Measurements from ENCODE around the gene ELK1. TPM values are rescaled to one million over a fixed set of nuclear protein-coding genes. Genes with fewer than 3 reads are reported as not detected.
"Not testable (repeated sequence)": the region's sequence is repeated elsewhere in the genome, so short reads cannot be mapped to it uniquely, and the experiment has no call there.

ELK1 gene
- total RNA-seq, 1 experiment from 2014 or later: 31.2 TPM

GRCh38 chrX:47611926-47612325 is 38.4 kb downstream of the ELK1 start:
- DNase-seq (ENCODE audit: low spot score): no peak

GRCh38 chrX:47611489-47611888 is 38.9 kb downstream of the ELK1 start:
- DNase-seq (ENCODE audit: low spot score): no peak

- no peak for DNase-seq (ENCODE audit: low spot score)
Measured at GRCh38 chrX:47610511-47610910, 39.9 kb downstream of the ELK1 start.

GRCh38 chrX:47608130-47608810 is 42.1 kb downstream of the ELK1 start:
- DNase-seq (ENCODE audit: low spot score): no peak

GRCh38 chrX:47607091-47607490 is 43.3 kb downstream of the ELK1 start:
- no peak for DNase-seq (ENCODE audit: low spot score)

- no peak for DNase-seq (ENCODE audit: low spot score)
Measured at GRCh38 chrX:47605024-47605423, 45.3 kb downstream of the ELK1 start.

- not testable (repeated sequence) for DNase-seq (ENCODE audit: low spot score)
Measured at GRCh38 chrX:47603125-47603524, 47.2 kb downstream of the ELK1 start.

- DNase-seq (ENCODE audit: low spot score): no peak
Measured at GRCh38 chrX:47597222-47597621, 53.1 kb downstream of the ELK1 start.

- no peak for DNase-seq (ENCODE audit: low spot score)
Measured at GRCh38 chrX:47596256-47596655, 54.1 kb downstream of the ELK1 start.

GRCh38 chrX:47595716-47596251 is 54.6 kb downstream of the ELK1 start:
- no peak for DNase-seq (ENCODE audit: low spot score)

GRCh38 chrX:47593522-47593921 is 56.8 kb downstream of the ELK1 start:
- no peak for DNase-seq (ENCODE audit: low spot score)

- no peak for DNase-seq (ENCODE audit: low spot score)
Measured at GRCh38 chrX:47590984-47591383, 59.4 kb downstream of the ELK1 start.

GRCh38 chrX:47587906-47588735 is 62.2 kb downstream of the ELK1 start:
- no peak for DNase-seq (ENCODE audit: low spot score)

- no peak for DNase-seq (ENCODE audit: low spot score)
Measured at GRCh38 chrX:47587091-47587891, 63.1 kb downstream of the ELK1 start.

- no peak for DNase-seq (ENCODE audit: low spot score)
Measured at GRCh38 chrX:47586043-47586787, 64.1 kb downstream of the ELK1 start.

Other genes with a start within 250 kb of the ELK1 start
- gene ZNF41, start 167.3 kb downstream of the ELK1 start, total RNA-seq (2014; rRNA removed; shearing (Covaris generic)): 6.0 and 8.0 TPM in 2 replicates
- 27.8 and 34.0 TPM in 2 replicates for gene ARAF, start 89.4 kb downstream of the ELK1 start, total RNA-seq (2014; rRNA removed; shearing (Covaris generic))
- gene TIMP1, start 68.1 kb downstream of the ELK1 start, total RNA-seq (2014; rRNA removed; shearing (Covaris generic)): 84.0 and 89.0 TPM in 2 replicates
- 0.38 TPM in 1 of 2 replicates, not detected in the other for gene SYN1, start 30.7 kb downstream of the ELK1 start, total RNA-seq (2014; rRNA removed; shearing (Covaris generic))
- gene CFP, start 20.6 kb downstream of the ELK1 start, total RNA-seq (2014; rRNA removed; shearing (Covaris generic)): 0.05 and 0.43 TPM in 2 replicates
- gene UXT, start 8.6 kb upstream of the ELK1 start, total RNA-seq (2014; rRNA removed; shearing (Covaris generic)): 154 and 183 TPM in 2 replicates
- 4.0 and 8.9 TPM in 2 replicates for gene ZNF81, start 186.3 kb upstream of the ELK1 start, total RNA-seq (2014; rRNA removed; shearing (Covaris generic))

Measured in A172 (cell line).